Astrocyte of the hippocampus (primary cell): Measurements from ENCODE around the gene GALNT2.

ENCODE experiments used
- DNase-seq: peaks from one replicate; pipeline ENCODE4 v3.0.0; 2011; ENCODE audit warnings: low read depth, low spot score

Gene GALNT2

DNA sequence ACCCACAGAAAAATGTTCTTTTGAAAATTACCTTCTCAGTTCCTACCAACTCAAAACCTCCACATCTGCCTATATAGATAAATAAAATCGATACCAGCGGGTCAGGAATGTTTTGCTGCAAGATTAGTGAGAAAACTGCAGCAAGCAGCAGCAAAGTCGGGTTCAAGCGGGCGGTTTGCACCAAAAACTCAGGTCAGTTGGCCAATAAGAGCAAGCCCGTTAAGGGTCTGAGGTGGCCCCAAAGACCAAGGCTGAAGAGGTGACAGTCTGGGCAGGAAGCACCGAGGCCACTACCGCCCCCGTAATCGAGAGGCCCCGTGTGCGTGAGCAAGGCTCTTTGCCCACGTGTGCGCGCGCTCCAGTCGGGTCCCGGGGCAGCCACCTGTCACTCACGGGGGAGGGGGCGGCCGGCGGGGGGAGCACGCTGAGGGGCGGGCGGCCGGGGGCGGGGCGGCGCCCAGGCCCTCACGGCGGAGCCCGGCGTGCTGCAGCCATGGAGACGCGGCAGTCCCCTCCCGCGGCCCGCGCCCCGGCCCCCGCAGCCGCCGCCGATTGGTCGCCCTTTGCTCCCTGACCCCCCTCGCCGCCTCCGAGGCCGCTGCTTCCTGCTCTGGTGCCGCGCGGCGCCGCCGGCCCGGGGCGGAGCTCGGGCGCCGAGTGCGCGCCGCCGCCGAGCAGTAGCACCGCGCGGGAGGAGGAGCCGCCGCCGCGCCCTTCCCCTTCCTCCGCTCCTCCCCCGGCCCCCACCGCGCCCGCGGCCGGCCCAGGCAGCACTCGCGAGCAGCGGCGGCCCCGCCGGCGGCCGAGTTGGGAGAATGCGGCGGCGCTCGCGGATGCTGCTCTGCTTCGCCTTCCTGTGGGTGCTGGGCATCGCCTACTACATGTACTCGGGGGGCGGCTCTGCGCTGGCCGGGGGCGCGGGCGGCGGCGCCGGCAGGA, at the start of gene GALNT2:
Gene GALNT2 (plus strand): TSS at position 773 of the 939 bp plus-strand sequence. CDS start 43 bp downstream, at position 816.
- peak; percentile 96 for DNase-seq

DNA sequence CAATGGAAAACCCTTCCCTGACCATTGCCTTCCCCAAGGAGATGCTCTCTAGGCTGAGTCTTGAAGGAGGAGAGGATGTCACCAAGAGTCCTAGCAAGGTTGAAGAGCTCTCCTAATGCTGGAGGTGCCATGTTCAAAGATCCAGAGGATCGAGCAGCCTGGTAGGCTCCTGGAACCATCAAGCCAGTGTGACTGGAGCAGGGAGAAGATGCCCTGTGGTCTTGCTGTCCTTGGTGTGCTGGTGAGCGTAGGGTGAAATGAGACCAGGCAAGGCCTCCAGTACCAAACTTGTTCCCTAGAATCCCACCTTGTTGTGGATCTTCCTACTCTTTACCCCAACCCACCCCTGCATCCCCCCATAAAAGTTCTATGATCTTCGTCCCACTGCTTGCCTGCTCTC, 46.6 kb upstream of the GALNT2 start:
- DNase-seq = no peak

DNA sequence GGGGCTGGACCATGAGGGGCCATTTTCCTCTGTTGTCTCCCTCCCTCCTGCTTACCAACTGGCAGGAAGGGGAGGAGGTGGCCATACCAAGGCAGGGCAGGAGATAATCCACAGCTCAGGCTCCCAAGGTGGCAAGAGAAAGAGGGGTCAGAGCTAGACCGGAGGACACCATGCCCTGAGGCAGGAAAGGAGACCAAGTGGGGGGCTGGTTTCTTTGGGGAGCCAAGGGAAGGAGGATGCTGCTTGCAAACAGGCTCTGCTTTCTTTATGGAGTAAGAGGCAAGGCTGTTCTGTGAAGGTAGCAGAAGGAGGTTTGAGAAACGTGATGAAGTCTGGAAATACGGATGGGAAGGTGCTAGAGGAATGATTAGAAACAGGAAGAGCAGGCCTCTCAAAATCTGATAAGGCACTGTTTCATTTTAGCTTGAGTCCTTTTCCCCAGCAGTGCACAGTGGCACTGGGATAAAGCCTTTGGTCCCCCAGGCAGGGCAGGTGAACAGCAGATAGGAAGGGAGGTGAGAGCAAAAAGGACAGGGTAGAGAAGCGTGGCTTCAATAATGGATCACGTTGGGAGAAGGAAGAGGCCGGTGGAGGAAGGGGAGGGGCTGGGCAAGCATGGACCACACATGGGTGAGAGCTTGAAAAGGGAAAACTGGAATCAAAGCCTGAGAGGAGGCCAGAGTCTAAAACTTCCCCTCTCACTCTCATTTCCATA, 44.2 kb upstream of the GALNT2 start:
- DNase-seq = no peak

DNA sequence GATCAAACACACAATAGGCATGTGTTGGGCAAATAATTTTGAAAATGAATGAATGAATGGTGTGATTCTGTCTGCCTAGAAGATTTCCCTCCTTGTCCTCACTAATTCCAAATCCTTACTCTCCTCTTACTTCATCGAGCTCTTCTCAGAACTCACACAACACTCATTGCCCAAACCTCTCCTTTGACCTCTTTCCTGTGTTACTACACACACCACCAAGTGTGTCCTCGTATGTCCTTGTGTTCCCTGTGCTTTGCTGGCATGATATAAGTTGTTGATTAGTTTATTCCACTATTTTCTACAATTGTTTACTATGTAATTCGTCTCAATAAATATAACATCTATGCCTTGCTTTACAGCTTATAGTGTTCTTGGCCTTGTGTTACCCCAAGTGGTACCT, 41.4 kb upstream of the GALNT2 start:
- DNase-seq = no peak

DNA sequence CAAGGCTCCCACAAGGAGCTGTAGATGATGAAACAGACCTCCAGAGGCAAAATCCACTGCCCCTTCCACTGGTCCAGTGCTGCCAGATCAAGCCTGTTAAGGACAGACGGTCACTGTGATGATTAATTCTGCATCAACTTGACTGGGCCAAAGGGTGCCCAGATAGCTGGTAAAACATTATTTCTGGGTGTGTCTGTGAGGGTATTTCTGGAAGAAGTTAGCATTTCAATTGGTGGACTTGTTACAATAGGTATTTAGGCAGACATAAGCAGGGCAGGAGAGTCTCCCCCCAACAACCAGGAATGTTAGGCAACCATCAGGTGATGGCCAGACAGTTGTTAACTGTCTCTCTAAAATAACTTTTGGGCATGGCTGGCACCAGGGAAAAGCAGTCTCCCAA, 40.9 kb upstream of the GALNT2 start:
- no peak for DNase-seq

DNA sequence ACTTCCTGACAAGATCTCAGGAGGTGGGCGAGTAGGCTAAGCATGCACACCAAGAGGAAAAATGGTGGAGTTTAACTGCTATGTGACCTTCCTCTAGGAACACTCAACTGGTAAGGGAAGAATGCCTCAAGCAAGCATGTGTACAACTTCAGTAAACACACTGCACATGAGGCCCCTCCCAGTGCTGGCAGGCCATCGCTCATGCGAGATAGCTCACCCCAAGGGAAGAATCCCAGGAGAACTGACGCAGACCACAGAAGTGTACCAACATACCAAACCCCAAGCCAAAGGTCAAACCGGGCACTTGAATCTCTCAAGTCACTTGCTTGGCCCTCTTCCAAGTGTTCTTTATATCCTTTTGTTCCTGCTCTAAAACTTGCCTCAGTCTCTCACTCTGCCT, 40.5 kb upstream of the GALNT2 start:
- DNase-seq = no peak

DNA sequence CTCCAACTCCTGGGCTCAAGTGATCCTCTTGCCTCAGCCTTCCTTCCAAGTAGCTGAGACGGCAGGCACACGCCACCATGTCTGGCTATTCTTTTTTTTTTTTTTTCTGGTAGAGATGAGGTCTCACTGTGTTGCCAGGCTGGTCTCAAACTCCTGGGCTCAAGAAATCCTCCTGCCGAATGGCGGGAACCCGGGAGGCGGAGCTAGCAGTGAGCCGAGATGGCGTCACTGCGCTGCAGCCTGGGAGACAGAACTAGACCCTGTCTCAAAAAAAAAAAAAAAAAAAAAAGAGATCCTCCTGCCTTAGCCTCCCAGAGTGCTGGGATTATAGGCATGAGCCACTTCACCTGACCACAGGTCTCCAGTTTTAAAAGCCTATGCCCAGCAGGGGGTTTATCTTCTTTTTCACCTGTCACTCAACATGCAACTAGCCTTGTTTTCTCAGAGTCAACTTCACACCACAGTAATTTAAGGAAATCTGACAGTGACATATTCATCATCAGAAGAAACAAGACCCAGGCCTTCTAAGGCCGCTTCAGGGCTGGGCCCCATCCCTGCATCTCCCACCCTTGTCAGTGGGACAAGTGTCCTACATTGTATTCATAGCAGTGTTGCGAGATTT, 38.3 kb upstream of the GALNT2 start:
- no peak for DNase-seq

DNA sequence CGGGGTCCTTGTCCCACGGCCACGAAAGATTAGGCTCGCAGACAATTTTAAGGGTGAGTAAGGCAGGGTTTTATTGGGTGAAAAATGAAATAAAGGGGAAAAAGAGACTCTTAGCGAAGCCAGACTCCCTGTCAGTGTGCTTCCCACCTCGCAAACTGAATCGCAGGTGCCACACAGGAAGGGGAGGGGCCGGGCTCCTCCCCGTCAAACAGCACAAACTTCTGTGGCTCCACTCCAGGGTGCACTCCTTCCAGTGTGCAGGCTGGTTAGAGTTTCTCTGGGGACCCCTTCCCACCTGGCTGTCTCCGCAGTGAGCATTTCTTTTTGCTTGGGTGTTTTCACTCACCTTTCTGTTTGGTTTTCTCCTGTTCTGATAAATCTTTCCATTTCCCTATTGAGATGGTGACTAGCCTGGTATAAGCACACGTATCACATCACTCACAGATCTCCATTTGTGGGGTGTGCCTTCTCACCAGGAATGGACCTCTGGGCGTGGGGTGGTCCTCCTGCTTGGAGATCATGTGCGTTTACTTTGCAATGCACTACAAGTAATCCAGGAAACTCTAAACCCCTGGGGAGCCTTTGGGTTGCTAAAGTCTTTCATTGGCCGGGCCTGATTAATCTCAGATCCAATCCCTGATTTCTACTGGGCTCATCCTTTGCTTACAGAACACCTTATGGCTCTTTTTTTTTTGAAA, 37.6 kb upstream of the GALNT2 start:
- DNase-seq = no peak

DNA sequence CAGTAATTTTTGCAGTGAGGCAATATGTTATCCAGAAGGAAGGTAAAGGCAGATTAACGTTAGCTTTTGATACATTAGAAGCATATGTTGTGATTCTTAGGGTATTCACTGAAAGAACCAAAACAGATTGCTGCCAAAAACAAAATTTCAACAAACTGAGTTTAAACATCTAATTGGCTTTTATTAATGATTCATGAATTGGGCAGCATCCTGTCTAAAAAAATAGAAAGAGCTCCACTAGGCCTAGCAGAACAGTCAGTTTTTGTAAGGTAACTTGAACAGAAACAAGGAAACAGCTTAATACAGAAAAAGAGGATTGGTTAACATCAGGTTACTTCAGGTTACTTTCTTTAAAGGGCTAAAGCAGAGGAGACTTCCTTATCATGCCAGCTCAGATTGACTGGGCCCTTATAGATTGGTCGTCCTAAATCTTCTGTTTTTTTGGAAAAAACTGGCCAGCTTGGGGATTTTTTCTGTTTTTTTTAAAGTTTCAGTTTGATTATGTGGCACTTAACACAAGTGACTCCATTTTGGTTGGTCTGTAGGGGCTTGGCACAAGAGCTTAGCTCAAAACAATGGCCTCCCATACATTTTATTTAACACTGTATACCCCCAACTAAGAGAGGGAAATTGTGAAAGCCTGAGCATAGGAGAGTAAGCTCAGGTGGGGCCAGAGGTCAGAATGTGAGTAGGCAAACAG, 36.8 kb upstream of the GALNT2 start:
- no peak for DNase-seq

DNA sequence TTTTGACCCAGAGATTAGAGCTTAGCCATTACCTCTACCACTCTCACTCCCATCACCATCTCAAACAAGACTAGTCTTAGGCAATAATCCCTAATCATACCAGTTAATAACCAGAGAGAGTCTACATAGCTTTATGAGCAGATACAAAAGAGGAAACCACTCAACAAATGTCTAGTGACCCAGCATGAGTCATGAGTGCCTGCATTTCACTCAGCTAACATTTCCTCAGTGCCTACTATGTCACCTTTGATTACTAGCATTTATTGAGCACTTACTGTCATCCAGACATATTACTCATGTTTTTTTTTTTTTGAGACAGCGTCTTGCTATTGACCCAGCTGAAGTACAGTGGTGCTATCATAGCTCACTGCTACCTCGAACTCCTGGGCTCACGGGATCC, 35.9 kb upstream of the GALNT2 start:
- DNase-seq = no peak

DNA sequence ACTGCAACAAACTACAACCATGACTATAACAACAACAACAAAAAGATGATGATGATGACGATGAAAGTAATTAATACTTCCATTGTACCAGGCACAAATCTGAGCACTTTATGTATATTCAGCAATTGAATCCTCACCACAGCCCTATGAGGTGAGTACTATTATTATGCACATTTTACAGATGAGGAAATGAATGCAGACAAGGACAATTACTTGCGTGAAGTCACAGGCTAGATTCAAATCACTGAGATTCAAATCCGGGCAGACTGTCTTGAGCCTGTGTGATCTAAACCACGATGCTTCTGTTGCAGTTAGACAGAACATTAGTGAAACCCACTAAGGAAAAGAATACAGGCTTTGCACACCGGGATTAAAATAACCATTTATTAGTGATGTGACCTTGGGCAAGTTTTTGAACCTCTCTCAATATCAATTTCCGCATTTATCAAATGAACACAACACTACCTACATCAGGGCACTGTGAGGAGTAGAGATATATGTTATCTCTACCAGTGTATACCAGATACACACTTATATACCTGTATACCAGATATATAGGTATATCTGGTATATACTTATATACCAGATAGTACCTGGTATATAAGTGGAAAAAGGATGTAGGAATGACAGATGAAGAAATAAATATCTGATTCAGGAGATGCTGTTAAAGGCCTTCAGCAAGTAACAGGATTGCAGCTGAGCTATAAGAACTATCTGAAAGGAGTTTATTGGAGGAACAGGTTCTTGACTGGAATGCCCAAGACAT, 34.3 kb upstream of the GALNT2 start:
- DNase-seq = no peak

DNA sequence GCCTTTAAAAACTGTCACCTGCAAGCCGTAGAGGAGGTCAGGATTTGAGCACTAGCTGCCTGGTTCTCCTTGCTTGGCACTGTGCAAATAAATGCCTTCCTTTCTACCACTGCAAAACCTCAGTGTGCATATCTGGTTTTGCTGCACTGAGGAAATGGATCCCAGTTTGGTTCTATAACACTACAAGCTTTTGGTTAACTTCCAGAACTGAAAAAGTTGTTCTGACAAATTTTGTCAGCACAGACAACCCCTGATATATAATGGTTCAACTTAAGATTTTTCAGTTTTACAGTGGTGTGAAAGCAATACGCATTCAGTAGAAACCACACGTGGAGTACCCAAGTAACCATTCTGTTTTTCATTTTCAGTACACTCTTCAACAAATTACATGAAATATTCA, 29.8 kb upstream of the GALNT2 start:
- DNase-seq = no peak

DNA sequence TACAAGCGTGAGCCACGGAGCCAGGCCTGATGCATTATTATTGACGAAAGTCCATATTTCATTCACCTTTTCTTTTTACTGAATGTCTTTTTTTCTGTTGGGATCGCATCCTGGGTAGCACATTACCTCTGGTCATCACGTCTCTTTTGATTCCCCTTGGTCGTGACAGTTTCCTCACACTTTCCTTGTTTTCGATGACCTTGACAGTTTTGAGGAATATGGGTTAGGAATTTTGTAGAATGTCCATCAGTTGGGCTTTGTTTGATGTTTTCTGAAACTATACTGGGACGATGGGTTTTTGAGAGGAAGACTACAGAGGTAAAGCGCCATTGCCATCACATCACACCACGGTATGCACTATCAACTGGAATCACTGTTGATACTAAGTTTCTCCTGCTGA, 26.6 kb upstream of the GALNT2 start:
- DNase-seq = no peak

DNA sequence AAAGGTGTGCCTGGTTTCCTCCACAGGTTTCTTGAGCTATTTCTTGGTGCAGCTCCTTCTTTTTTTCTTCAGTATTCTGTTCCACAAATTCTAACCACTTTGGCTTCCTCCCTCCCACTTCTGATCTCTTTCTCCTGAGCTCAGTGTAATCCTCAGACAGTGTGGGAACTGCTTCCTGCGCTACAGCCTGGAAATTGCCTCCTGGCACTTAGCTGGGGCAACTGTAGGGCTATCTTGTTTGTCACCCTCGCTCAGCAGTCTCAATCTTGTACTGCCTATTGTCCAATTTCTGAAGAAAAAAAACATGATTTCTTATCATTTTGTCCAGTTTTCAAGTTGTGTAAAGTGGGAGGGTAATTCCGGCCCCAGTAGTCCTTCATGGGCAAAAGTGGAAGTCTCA, 24.0 kb upstream of the GALNT2 start:
- DNase-seq = no peak

DNA sequence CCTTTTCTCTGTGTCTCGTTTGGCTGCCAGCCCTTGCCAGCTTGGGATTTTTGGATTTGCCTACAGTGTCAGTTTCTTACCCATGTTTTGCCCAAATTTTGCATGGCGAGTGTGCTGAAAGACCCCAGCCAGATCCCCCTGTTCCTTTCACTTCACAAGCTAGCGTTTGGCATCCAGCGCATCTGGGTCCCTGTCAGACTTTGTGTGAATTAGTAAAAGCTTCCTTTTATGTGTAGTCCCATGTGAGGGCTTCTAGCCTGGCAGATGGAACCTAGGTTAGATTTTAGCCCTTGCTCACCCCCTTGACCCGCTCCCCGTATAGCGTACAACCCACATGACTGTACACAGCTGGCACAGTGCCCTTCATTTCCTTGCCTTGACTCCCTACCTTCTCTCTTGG, 22.3 kb upstream of the GALNT2 start:
- no peak for DNase-seq

DNA sequence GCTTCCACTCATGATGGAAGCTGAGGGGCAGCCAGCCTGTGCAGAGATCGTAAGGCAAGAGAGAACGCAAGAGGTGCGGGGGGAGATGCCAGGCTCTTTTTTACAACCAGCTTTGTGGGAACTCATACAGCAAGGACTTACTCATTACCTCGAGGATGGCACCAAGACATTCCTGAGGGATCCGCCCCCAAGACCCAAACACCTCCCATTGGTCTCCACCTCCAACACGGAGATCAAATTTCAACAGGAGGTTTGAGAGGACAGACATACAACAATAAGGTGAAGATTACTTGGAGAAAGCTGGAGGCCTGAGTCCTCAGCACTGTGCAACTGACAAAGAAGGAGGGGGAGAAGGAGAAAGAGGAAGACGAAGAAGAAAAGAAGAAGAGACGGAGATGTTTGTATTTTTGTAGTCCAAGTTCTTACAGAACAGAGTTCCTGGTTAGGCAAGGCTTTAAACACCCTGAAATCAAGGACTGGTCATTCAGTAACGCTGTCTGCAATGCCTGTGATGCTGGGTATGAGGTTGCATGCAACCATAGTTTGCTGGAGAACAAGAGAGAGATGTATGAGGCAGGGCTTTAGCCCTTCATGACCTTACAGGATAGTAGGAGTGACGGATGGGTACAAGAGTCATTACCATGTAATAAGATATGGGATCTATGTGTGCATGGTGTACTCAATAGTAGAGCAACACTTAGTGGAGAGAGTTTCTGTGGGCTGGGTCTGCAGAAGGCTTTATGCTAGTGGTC, 19.7 kb upstream of the GALNT2 start:
- no peak for DNase-seq

DNA sequence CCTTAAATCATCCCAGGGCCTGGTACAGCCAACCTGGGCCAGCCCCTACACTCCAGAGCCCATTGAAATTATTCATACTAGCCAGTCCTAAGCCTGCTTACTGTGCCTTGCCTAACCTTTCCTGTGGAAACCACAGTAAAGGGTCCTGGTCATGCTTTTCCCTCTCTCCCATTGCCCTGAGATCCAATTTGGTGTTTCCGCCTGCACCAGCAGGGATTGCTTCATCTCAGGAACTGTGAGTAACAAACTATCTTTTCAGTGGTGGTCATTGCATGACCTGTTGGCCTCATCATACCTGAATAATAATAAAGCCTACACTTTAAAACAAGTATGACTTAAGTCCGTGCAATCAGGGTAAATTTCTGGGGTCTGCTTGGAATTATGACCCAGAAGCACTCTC, 18.7 kb upstream of the GALNT2 start:
- DNase-seq = no peak

DNA sequence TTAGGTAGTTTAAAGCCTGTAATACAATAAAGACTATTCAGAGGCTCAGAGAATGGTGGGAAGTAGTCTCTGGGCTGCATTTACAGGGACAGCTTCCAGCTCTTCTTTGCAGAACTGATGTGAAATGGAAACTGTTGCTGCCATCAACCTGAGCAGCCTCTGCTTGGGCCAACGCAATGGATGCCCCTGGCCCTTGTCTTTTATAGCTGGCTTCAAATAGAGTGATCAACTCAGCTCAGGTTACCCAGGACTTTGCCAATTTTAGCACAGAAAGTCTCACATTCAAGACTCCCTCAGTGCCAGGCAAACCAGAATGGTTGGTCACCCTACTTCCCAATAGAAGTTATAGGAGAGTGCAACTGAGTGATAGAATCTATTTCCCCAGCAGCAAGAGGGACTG, 18.1 kb upstream of the GALNT2 start:
- no peak for DNase-seq

DNA sequence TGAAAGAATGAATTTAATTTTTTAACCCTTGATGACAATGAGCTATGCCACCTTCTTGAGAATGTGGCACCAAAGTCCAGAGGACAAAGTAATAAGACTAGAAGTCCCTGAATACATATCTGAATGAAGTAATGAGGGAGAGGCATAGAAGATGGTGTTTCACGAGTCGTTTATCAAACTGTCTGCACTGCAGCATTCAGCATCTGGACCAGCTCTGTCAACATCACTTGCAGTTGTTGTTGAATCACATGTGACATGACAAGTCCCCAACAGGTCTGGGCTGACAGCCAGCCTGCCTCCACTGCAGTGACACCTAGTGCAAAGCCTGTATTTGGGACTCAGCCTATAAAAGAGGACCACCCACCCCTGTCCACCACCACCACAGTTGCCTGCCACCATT, 17.3 kb upstream of the GALNT2 start:
- no peak for DNase-seq
